Stimulated activated CD4-positive, alpha-beta T cell treated with anti-CD3 and anti-CD28 coated beads, Interleukin-4, amount 100 ng/mL, for 24 hours (primary cell): Measurements from ENCODE around the gene ANO9.

Experiments used
- DNase-seq: peaks from one replicate; pipeline ENCODE4 v3.0.0-alpha.2; 2020

ANO9 gene

DNA sequence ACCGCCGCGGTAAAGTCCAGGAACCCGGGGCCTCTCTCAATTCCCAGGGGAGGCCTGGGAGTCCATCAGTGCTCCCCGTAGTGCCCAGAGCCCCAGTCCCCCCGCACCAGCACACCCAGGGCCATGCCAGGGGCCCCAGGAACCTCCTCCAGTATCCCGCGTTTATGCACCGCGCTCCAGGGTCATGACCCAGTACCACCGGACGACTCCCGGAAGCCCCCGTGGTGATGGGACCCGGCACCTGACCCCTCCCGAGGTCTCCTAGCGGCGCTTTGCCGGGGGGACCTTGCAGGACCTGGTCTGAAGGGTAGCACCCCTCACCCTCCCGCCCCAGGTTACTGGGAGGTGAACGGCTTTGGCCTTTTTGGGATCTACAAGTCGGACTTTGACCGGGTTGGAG is 61.3 kb downstream of the ANO9 start:
- DNase-seq = no peak

- no peak for DNase-seq
Measured at GRCh38 chr11:380095-380480, 61.7 kb downstream of the ANO9 start.

- DNase-seq = no peak
Measured at GRCh38 chr11:379205-380094, 62.4 kb downstream of the ANO9 start.

DNA sequence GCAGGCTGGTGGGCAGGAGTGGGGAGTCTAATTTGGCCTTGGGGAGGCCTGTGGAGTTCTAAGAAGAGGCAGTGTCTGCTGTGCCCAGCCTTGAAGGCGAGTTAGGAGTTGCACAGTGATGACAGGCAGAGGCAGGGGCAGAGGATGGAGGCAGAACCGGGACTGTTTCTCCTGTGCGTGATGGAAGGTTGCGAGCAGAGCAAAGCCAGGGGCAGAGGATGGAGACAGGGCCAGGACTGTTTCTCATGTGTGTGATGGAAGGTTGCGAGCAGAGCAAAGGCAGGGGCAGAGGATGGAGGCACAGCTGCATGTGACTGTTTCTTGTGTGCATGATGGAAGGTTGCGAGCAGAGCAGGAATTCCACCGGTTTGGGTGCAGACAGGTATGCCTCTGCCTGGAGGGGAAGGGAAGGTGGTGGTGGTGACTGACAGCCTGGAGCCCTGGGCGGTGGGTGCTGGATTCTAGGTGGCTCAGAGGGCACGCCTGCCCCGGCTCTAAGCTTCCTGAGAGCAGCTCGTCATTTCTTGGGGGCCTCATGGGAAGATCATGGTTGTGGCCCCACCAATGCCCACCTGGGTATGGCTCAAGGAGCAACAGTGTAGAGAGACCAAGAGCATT is 63.8 kb downstream of the ANO9 start:
- DNase-seq = no peak

DNA sequence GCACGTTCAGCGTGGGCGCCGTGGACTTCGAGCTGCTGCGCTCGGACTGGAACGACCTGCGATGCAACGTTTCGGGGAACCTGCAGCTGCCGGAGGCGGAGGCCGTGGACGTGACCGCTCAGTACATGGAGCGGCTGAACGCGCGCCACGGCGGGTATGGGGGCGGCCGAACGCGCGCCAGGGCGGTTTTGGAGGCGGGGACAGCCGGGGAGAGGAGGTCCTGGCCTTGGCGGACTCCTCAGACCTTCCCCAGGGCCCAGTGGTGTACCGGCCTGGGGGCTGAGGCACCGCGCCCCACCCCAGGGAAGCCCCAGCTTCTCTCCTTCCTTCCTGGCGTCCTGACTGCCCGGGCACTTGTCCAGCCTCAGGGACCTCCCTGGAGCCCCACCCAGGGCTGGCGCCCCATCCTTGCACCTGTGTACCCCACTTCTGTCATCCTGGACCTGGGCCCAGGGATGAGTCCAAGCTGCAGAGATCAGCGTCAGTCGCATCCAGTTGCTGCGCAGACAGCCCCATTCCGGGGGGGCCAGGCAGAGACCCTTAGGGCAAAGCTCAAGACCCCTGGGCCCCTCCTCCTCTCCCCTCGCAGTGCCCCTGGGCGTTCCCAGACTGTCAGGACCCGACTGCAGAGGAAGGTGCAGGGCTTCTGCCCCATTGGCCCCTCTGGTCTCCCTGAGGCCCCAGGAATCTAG is 64.5 kb downstream of the ANO9 start:
- no peak for DNase-seq

DNA sequence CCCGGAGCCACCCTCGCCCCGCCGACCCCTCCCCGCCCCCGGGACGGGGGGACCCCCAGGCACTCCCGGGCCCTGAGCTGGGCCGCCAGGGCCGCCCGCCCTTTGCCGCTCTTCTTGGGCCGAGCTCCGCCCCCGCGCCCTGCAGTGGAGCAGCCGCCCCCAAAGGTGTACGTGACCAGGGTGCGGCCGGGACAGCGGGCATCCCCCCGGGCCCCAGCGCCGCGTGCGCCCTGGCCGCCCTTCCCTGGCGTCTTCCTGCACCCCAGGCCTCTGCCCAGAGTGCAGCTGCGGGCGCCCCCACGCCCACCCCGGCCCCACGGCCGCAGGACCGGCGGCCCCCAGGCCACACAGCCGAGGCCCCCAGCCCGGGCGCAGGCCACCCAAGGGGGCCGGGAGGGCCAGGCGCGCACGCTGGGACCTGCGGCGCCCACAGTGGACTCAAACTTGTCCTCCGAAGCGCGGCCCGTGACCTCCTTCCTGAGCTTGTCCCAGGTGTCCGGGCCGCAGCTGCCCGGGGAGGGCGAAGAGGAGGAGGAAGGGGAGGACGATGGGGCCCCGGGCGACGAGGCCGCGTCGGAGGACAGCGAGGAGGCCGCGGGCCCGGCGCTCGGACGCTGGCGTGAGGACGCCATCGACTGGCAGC is 65.2 kb downstream of the ANO9 start:
- DNase-seq = no peak

GRCh38 chr11:375065-376025 is 66.5 kb downstream of the ANO9 start:
- no peak for DNase-seq

DNA sequence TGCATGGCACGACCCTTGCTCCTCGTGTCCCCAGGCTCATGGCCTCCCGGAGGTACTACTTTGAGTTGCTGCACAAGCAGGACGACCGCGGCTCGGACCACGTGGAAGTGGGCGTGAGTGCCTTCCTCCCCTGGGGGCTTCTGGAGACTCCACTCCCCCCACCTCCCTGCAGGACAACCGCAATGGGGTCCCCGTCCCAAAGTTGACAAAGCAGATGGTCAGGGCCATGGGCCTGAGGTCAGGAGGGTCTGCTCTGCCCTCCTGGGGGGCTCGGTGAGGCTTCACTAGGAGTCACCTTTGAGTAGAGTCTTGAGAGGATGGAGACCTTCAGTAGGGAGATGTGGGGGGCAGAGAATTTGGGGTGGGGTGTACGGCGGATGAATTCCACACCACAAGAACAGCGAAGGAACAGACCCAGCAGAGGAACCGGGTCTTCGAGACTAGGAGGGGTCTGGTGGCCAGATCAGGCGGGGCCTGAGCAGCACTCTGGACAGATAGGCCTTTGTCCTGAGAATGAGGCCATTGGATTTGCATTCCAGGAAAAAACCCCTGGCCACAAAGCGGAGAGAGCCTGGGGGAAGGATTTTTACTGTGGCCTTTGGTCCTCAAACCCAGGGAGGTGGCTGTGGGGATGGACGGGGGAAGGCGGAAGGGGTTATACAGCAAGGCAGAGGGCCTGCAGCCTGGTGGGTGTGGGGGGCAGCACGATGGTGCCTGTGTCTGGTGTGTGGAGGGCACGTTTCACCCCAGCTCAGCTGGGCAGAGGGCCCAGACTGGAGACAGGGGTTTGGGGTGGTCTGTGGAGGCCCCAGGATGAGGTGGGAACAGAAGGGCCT is 67.9 kb downstream of the ANO9 start:
- no peak for DNase-seq

- no peak for DNase-seq
Measured at GRCh38 chr11:372809-373715, 68.7 kb downstream of the ANO9 start.

- DNase-seq = no peak
Measured at GRCh38 chr11:371716-372590, 69.9 kb downstream of the ANO9 start.

GRCh38 chr11:371051-371450 is 70.8 kb downstream of the ANO9 start:
- no peak for DNase-seq

DNA sequence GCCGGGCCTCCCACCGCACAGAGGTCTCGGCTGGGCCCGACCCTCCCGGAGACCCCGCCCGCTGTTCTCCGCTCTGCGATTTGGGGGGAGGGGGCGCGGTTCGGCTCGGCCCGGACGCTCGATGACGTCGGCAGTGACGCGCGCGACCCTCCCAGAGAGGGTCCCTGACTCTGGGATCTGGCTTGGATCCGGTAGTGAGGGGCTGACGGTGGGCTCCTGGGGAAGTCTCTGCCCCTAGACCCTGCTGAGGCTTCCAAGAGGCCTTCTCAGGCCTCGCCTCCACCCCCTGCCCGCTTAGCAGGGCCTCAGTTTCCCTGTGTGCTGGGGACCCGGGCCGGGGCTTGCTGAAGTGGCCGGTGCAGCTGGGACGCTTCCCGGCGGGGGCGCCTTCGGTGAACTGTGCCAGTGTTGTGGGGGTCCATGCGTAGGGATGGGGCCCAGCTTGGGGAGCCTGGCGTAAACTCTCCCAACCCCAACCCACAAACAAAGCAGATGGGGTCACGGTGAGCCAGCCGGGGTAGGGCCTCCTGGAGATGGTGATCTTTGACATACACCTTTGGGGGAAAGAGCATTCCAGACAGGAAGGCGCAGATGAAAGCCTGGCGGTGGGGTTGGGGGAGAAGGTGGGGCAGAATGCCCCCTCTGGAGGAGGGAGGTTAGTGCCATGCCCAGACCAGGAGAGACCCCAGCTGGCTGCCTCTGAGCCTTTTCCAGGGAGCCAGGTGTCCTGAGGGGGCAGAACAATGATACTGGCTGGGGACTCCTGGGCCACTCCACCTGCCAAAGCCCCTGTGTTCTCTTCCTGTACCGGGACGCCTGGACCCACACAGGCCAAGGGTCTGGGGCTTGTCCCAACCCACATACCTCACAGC is 71.5 kb downstream of the ANO9 start:
- DNase-seq = no peak

DNA sequence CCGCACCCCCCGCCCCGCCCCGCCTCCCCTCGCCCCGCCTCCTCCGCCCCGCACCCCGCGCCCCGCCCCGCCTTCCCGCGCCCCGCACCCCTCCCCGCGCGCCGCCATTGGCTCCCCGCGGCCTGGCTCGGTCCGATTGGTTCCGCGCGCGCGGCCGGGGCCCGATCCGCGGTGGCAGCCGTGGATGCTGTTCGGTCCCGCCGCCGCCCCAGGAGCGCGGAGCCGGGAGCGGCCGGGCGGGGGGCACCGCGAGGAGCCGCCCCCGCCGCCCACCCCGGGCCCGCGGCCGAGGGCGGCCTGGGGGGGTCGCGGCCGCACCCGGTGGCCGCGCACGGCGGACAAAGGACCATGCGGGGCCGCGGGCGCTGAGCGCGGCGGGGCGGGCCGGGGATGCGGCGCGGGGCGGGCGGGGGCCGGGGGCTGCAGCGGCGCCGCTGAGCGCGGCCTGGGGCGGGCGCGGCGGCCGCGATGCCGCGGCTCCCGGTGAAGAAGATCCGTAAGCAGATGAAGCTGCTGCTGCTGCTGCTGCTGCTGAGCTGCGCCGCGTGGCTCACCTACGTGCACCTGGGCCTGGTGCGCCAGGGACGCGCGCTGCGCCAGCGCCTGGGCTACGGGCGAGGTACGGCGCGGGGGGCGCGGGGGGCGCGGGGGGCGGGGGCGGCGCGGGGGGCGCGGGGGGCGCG is 72.3 kb downstream of the ANO9 start, which contains the start of gene B4GALNT4:
Gene B4GALNT4, plus strand, starts transcription at position 164 of the 683 bp plus-strand sequence. Its CDS starts 305 bp downstream, at position 469.
- DNase-seq = peak; percentile 25

DNA sequence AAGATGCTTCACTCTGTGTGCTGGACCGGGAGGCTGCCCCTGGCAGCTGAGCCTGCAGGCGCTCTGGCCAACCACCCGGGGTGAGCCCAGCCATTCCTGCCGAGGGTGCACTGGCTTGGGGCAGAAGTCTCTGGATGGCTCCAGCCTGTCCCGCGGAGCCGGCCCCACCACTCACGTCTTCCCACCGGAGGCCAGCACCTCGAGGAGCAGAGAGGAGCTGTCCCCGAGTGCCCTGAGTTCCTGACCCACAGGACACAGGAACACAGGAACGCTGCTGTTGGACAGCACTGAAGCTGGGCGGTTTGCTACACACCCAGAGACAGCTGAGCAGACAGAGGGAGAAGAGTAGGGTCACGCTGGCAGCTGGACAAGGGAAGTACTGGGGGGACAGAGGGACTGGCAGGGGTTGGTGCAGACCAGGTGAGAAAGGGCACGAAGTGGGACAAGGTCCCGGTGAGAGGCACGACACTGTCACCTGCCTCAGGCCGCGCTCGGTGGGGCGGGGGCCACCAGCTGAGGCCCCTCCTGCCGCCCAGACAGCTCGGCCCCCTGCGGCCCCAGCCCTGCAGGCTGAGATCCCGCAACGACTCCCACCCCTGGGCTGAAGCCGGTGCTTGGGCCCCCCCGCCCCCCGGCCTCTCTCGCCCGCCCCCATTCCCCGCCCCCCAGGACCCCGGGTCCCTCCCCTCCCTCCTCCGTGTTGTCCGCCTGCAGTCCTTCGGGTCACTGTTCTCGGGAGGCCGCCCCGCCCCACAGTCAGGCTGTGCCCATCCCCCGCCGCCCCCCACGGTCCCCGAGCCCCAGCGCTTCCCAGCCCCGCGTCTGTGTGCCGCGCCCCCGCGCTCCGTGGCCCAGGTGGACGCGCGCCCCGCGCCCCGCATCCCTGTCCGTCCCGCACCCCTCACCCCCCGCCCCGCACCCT is 73.1 kb downstream of the ANO9 start:
- no peak for DNase-seq

- no peak for DNase-seq
Measured at GRCh38 chr11:367956-368413, 73.8 kb downstream of the ANO9 start.
